BJ (cell line): ENCODE measurements around the gene HACE1. TPM values are rescaled to one million over a fixed set of nuclear protein-coding genes. Genes with fewer than 3 reads are reported as not detected.
"Not testable (repeated sequence)": the region's sequence is repeated elsewhere in the genome, so short reads cannot be mapped to it uniquely, and the experiment has no call there.

Experiments used
- CTCF ChIA-PET: fragments of 350-600 bp; formaldehyde crosslinking; extraction: SDS; loops from one replicate; lab custom pipeline; 2021; ENCODE audit warnings: antibody characterized with exemption, inconsistent platforms; lab: Yijun Ruan, JAX
- POLR2A ChIA-PET: fragments of 300-600 bp; sonication (Branson Sonifier 250); formaldehyde crosslinking; extraction: SDS; loops from one replicate; lab custom pipeline; 2021; ENCODE audit warnings: antibody characterized with exemption; lab: Charles Lee
- DNase-seq: peaks from one replicate; pipeline ENCODE4 v3.0.0-alpha.2; 2011; ENCODE audit warnings: low read depth
- H3K27me3 ChIP-seq: 2 replicates; pipeline ENCODE4 v1.6.0; 2011; ENCODE audit warnings: low read length; ENCODE audit not compliant: control insufficient read depth, insufficient read depth
- H3K36me3 ChIP-seq: 2 replicates; pipeline ENCODE4 v1.5.1; 2011; ENCODE audit warnings: low read length; ENCODE audit not compliant: control insufficient read depth, insufficient read depth
- H3K4me3 ChIP-seq: 2 replicates; pipeline ENCODE4 v1.5.1; 2011; ENCODE audit warnings: low read depth, mild to moderate bottlenecking, control low read depth, low read length
- polyA plus RNA-seq: library from polyadenylated mRNA; depleted of rRNA; stranded (reverse); fragments of >200 nt; gene quantifications from 2 replicates; pipeline ENCODE4 v1.2.3, GENCODE V29; 2011
- TF ChIP-seq, protein P1 (sequence below): IDR thresholded peaks from 2 replicates; pipeline ENCODE4 v1.5.1; 2011; ENCODE audit warnings: low read depth, mild to moderate bottlenecking, control low read depth, inconsistent platforms, low read length, moderate library complexity; ENCODE audit not compliant: insufficient read depth

Gene HACE1
- polyA plus RNA-seq, 1 experiment = 6.8 TPM

DNA sequence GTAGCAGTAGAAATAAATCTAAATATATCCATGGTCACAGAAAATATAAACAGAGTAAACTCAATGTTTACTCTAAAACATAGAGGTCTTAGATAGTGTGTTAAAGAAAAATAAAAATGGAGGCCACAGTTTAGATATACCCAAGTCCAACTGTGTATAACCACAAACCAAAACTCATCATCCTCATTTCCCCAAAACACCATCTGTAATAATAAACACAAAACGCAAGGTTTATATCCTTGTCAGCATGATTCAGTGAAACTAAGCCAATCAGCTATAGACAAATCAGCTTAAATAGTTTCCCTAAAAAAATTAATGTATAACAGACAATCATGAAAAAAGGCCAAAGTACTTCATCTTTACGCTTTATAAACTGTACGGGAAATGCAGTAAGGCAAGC, 2.7 kb upstream of the HACE1 start:
- ChIA-PET POLR2A (no interaction called here), CTCF (no interaction called here)
- Histone ChIP-seq H3K4me3 (no peak overlapping the region), H3K36me3 (no peaks in the 10 kb centered on the region), H3K27me3 (no peaks in the 10 kb centered on the region)
- no peak for DNase-seq
- TF ChIP-seq, protein P1, sequence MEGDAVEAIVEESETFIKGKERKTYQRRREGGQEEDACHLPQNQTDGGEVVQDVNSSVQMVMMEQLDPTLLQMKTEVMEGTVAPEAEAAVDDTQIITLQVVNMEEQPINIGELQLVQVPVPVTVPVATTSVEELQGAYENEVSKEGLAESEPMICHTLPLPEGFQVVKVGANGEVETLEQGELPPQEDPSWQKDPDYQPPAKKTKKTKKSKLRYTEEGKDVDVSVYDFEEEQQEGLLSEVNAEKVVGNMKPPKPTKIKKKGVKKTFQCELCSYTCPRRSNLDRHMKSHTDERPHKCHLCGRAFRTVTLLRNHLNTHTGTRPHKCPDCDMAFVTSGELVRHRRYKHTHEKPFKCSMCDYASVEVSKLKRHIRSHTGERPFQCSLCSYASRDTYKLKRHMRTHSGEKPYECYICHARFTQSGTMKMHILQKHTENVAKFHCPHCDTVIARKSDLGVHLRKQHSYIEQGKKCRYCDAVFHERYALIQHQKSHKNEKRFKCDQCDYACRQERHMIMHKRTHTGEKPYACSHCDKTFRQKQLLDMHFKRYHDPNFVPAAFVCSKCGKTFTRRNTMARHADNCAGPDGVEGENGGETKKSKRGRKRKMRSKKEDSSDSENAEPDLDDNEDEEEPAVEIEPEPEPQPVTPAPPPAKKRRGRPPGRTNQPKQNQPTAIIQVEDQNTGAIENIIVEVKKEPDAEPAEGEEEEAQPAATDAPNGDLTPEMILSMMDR = no peak

DNA sequence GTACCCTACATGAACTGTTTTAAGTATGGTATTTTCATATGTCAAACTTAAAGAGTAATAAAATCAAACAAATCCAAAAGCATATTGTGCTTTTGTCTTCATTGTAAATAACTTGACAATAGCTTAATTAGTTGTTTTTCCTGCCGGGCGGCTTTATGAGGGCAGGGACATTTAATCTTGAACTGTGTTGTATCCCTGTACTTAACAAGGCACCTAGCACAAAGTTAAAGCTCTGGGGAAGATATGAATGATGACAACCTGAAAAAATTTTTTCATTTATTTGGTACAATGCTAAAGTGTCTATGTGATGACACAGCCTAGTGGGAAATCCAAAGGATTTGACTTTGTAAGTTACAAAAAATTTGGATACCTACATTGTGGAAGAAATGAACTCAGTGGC, 502 bp upstream of the HACE1 start:
- POLR2A ChIA-PET = no interaction called here
- TF ChIP-seq, protein P1 = no peak

DNA sequence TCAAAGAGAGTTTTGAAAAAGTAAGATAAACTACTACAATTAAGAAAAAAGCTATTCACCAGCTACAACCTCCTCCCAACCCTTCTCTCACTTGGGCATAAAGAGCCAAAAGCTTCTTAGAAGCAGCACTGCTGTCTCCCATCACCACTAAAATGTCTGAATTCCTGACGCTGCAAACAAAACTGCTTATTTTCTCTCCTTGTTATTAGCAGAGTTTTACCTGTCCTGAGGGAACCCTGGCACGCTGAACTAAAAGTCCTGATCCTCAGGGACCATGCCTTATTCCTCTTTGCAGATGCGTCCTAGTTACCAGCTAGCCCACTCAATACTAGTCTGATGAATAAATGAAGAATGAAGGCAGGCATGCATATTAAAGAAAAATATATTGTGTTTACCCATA, 1.1 kb downstream of the HACE1 start:
- TF ChIP-seq, protein P1 = no peak
- Histone ChIP-seq H3K27me3 (no peaks in the 10 kb centered on the region), H3K36me3 (no peaks in the 10 kb centered on the region), H3K4me3 (peak overlapping the region; percentile 83)
- no peak for DNase-seq
- ChIA-PET CTCF (interaction anchor here (0.6 to 1.9 kb wide), 3 partner anchors 10 to 25 kb away, joined by 3 to 4 read pairs (median 3); no protein-coding TSS in a partner anchor), POLR2A (no interaction called here)

More for the DNA sequence above, 502 bp upstream of the HACE1 start:
- Histone ChIP-seq H3K36me3 (no peaks in the 10 kb centered on the region), H3K27me3 (no peaks in the 10 kb centered on the region), H3K4me3 (peak overlapping the region; percentile 83; the same call in 1 of the 2 replicates)
- CTCF ChIA-PET = interaction anchor here (1.2 kb wide), 1 partner anchor 18 kb away, joined by 3 read pairs; no protein-coding TSS in a partner anchor
- DNase-seq = no peak

DNA sequence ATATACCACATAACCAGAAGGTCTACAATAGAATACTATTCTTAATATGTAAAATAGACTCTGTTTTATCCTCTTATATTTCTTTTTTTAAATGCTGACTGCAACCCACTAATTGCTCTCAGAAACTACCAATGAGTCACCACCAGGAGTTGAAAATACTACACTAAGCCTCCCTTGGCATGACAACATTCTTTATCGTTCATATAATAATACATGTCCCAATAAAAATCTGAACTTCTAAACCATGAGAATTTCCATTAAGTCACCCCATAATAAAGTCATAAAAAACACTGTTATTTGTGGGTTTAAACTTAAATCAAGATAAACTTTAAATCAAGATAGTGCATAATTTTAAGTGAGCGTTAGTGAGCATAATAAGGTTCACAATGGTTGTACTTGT, 4.2 kb downstream of the HACE1 start:
- POLR2A ChIA-PET = no interaction called here
- CTCF ChIA-PET = no interaction called here
- no peaks in the 10 kb centered on the region for H3K36me3 ChIP-seq
- no peak overlapping the region for H3K4me3 ChIP-seq
- H3K27me3 ChIP-seq = no peaks in the 10 kb centered on the region
- DNase-seq = peak; percentile 20
- TF ChIP-seq, protein P1 = no peak

DNA sequence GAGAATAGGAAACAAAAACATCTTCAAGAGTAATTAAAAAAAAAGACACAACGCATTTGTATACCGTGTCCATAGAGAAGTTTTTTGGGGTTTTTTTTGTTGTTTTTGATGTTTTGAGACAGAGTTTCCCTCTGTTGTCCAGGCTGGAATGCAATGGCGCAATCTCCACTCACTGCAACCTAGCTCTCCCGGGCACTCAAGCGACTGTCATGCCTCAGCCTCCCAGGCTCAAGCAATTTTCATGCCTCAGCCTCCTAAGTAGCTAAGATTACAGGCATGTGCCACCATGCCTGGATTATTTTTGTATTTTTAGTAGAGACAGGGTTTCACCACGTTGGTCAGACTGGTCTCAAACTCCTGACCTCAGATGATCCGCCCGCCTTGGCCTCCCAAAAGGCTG, 12.0 kb downstream of the HACE1 start:
- CTCF ChIA-PET, H3K36me3 ChIP-seq, H3K4me3 ChIP-seq, POLR2A ChIA-PET, DNase-seq, H3K27me3 ChIP-seq: not testable (repeated sequence)

DNA sequence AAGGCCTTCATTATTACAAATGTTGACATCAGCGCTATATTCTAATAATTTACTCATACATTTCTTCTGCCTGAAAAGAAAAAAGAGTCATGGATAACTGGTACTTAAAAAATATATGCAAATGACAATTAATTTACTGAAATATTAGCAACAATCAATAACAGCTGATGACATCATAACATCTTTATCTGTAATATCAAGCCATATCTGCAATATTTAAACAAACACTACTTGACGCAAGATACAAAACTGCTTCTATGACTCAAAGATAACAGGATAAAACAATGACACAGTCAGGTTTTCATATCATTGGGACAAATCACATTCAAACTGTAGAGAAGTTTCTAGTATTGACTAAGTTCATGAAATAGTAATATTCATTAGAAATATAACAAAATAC, 16.5 kb downstream of the HACE1 start:
- TF ChIP-seq, protein P1 = no peak
- H3K36me3 ChIP-seq = 0 out of 2 replicates have a peak, but pooled peaks cover 1% of the 10 kb centered on the region
- CTCF ChIA-PET = no interaction called here
- no peak for DNase-seq
- POLR2A ChIA-PET = no interaction called here
- no peak overlapping the region for H3K4me3 ChIP-seq
- no peaks in the 10 kb centered on the region for H3K27me3 ChIP-seq
